Adrenal gland (tissue), 12 donors: ENCODE results near the gene SNPH. TPM values are rescaled to one million over a fixed set of nuclear protein-coding genes. Genes with fewer than 3 reads are reported as not detected.

Source experiments
- DNase-seq, 7 donors: peaks; one replicate each; pipeline ENCODE4 v3.0.0-alpha.2; 2019 to 2020
- H3K27ac ChIP-seq, 5 donors: fragments of 200-600 bp; sonication (generic) in 4 of 5; 1 replicate in 3 of 5; 2 replicates in 2 of 5; pipeline versions ENCODE4 v1.5.1 to v1.8.0; 2016 to 2020; ENCODE audit warnings: mild to moderate bottlenecking in 1 of 5
- H3K27me3 ChIP-seq: fragments of 200-600 bp; 2 replicates; pipeline ENCODE4 v1.8.0; 2021
- H3K36me3 ChIP-seq, 2 donors: fragments of 200-600 bp; replicated peaks in 1 of 2; 1 replicate in 1 of 2; 2 replicates in 1 of 2; pipeline versions ENCODE4 v1.5.1 to v1.8.0; 2018 to 2022
- H3K4me1 ChIP-seq, 2 donors: fragments of 200-600 bp; replicated peaks in 1 of 2; 1 replicate in 1 of 2; 2 replicates in 1 of 2; pipeline versions ENCODE4 v1.5.1 to v1.8.0; 2018 to 2021
- H3K4me3 ChIP-seq, 4 donors: fragments of 200-600 bp; sonication (generic) in 3 of 4; one replicate each; pipeline ENCODE4 v1.5.1; 2016 to 2018
- H3K9me3 ChIP-seq, 3 donors: fragments of 200-600 bp; sonication (generic) in 1 of 3; replicated peaks in 1 of 3; 1 replicate in 2 of 3; 2 replicates in 1 of 3; pipeline versions ENCODE4 v1.5.1 to v1.8.0; 2016 to 2021
- POLR2A ChIP-seq, 2 donors: fragments of 450-650 bp; IDR thresholded peaks; one replicate each; pipeline ENCODE4 v1.6.1; 2017; ENCODE audit warnings: antibody characterized with exemption in 2 of 2, mild to moderate bottlenecking in 2 of 2, moderate library complexity in 1 of 2
- WGBS, 4 donors: extraction: QIAGEN DNeasy Blood & Tissue Kit in 2 of 4; methylation state at CpG; one replicate each; pipeline versions ENCODE4 v1.1.5 to v1.1.7; 2013 to 2017; 5-methylcytosine and 5-hydroxymethylcytosine counted together
- intact Hi-C, 2 donors: fragments of 100-400 bp; cut with DNase I; formaldehyde crosslinking; loops; one replicate each; pipeline versions ENCODE4 v1.14.1 to v1.15.0; 2022 to 2023
- polyA plus RNA-seq, 3 donors: library from polyadenylated mRNA; stranded (reverse); fragments of 200-250 nt in 2 of 3; fragments of 350-450 nt in 1 of 3; fragmentation: Illumina TruSeq in 1 of 3; extraction: RNeasy Lipid Tissue Mini Kit (QIAGEN cat#74804) in 1 of 3; gene quantifications; one replicate each; pipeline ENCODE4 v1.2.3, GENCODE V29; 2013 to 2014
- total RNA-seq, 9 donors: library from RNA; depleted of rRNA in 4 of 9; stranded (reverse); fragments of >200 nt in 4 of 9; fragments of 120-200 nt in 1 of 9; fragmentation: NEBNext Ultra II Directional in 1 of 9; extraction: Animal tissue kit (Norgen Biotek cat#: 25700) in 1 of 9; gene quantifications; one replicate each; pipeline versions ENCODE4 v1.1.0 to v1.2.4, GENCODE V29; 2013 to 2023
- TF ChIP-seq, protein P1 (sequence below), 6 experiments: fragments of 450-650 bp in 4 of 6; fragments of 200-600 bp in 2 of 6; sonication (generic) in 1 of 6; IDR thresholded peaks; 1 replicate in 5 of 6; 2 replicates in 1 of 6; pipeline versions ENCODE4 v1.5.1 to v1.8.0; 2016 to 2021; ENCODE audit warnings: antibody characterized with exemption in 6 of 6, mild to moderate bottlenecking in 2 of 6, moderate library complexity in 1 of 6
- donor health status: healthy with polysubstance abuse.
- donor health status: Bipolar disorder and iron deficiency.
- donor health status: DM: yes; HTN: yes; CAD: no.
- donor health status: DM: no; HTN: no; CAD: no.
- donor health status: DM: no; HTN: no; CAD: no.
- donor health status: DM: yes; HTN: yes; CAD: no.

The SNPH gene
- total and polyA plus RNA-seq, 12 donors = 2.1 to 18.9 (median 5.8) TPM

DNA sequence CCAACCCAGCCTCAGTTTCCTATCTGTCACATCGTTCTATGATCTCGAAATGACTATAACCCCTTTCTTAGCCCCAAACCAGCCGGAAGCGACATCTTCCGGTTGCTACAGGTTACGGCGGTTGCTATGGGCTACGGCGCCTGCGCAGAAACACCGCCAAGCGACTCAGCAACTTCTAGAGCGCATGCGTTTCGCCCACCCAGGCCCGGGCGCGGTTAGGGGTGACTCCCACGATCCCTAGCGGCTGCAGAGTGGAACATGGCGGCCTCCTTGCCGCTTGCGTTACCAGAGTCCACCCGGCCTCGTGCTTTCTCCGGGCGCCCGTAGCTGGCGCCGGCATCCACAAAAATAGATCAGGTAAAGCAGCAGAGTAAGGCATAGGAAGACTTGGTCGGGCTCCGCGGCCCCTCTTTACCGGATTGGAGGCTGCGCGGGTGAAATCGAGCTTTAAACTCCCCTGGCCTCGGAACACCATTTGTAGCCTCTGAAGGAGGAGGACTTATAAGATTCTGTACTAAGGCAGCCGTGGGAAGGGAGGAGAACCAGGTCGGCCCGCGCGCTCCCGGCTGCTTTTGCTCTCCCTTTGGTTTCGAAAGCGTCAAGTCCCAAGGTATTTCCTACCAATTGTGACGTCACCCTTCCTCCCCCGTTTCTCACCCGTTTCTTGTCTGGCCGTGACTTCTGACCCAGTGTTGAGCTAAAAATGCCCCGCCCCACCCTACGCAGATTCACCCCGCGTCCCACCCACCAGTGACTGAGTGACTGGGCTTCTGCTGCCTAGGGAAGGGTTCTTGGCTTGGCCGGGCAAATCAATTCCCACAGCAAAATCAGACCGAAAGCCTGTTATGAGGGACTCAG is 59.3 kb downstream of the SNPH start:
- peak overlapping the region; percentile 92 to 100 (median 99) for H3K27ac ChIP-seq
- H3K27me3 ChIP-seq = no peaks in the 10 kb centered on the region
- H3K9me3 ChIP-seq = no peaks in the 10 kb centered on the region
- peaks cover 21 to 57% of the 10 kb centered on the region in 2 donors for H3K4me1 ChIP-seq
- intact Hi-C loops = loop anchor here in 1 of 2 donors (5.0 kb wide), 1 partner anchor 62 kb away; no protein-coding TSS in a partner anchor
- peak; percentile 97 to 99 (median 98) for DNase-seq
- WGBS, 4 donors = 0 to 1% (median 1%) methylated on average over 25 to 56 of the region's 56 CpGs
- TF ChIP-seq POLR2A (IDR thresholded peaks at IDR 0.05) = peak; percentile 95 to 96
- TF ChIP-seq, protein P1, sequence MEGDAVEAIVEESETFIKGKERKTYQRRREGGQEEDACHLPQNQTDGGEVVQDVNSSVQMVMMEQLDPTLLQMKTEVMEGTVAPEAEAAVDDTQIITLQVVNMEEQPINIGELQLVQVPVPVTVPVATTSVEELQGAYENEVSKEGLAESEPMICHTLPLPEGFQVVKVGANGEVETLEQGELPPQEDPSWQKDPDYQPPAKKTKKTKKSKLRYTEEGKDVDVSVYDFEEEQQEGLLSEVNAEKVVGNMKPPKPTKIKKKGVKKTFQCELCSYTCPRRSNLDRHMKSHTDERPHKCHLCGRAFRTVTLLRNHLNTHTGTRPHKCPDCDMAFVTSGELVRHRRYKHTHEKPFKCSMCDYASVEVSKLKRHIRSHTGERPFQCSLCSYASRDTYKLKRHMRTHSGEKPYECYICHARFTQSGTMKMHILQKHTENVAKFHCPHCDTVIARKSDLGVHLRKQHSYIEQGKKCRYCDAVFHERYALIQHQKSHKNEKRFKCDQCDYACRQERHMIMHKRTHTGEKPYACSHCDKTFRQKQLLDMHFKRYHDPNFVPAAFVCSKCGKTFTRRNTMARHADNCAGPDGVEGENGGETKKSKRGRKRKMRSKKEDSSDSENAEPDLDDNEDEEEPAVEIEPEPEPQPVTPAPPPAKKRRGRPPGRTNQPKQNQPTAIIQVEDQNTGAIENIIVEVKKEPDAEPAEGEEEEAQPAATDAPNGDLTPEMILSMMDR (IDR thresholded peaks at IDR 0.05) = peak in 5 of 6 experiments; percentile 36 to 68 (median 50)
- H3K4me3 ChIP-seq = peak overlapping the region; percentile 67 to 99 (median 75)
- H3K36me3 ChIP-seq = no peaks in the 10 kb centered on the region

DNA sequence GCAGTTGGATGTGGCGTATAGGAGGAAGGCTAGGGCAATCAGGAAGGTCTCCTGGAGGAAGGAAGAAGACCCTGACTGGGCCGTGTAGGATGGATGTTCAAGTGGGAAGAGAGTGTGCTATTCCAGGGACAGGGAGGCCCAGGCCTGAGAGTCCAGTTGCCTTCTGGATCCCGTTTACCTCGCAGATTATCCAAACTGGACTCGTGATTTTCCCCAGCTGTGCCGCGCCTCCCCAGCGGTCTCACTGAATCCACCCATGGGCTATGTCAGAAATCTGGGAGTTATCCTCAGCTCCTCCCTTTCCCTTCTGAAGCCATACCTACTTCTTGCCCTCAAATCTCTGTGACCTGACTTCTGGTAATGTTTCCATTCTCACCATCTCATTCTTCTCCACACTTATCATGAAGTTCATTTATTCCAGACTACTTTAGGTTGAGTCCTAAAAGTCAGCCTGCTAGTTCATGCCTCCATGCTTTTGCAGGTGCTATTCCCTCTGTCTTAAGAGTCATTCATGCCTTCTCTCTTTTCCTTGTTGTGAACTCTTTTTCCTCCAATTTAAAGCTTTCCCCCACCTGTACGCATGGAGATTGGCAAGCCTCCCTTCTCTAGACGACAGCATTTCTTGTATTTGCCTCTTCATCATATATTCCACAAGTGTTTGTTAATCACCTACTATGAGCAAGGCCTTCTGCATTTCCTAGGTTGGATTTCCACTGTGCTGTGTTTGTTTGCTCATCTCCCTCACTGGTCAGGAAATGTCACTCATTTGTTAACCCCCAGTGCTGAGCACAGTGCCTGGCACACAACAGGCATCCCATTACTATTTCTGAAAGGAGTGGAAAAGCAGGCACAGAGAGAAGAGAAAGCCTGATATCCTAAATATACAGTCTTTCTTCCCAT is 60.2 kb downstream of the SNPH start:
- peak in 5 of 7 donors; percentile 17 to 46 (median 39) for DNase-seq
- intact Hi-C loops = loop anchor here in 1 of 2 donors (5.0 kb wide), 1 partner anchor 61 kb away; no protein-coding TSS in a partner anchor
- 31 to 40% (median 34%) methylated on average over 10 of the region's 10 CpGs for WGBS, 4 donors
- H3K36me3 ChIP-seq = no peaks in the 10 kb centered on the region
- peak overlapping the region in 3 of 4 donors; percentile 70 to 99 (median 80) for H3K4me3 ChIP-seq
- H3K9me3 ChIP-seq = no peaks in the 10 kb centered on the region
- H3K4me1 ChIP-seq = peaks cover 24 to 62% of the 10 kb centered on the region in 2 donors
- no peaks in the 10 kb centered on the region for H3K27me3 ChIP-seq
- no peak for TF ChIP-seq POLR2A (IDR thresholded peaks at IDR 0.05)
- TF ChIP-seq, protein P1 (IDR thresholded peaks at IDR 0.05) = no peak
- H3K27ac ChIP-seq = peak overlapping the region; percentile 92 to 100 (median 99)

DNA sequence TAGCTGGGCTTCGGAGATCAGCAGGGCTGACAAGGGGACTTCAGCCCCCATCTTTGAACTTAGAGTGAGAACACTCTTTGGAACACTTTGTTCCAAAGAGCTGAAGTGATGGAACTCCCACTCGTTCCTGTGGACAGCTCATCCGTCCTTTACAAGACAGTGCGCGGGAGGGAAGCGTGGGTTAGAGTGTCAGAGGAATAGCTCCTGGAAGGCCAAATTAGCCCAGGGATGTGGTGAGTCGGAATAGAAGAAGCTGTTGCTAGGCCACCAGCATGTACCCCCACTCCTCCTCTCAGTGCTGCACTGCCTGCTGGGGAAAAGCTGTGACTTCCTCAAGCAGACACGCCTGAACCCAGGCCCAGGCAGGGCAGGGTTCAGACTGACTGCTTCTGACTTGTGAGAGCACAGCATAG is 61.2 kb downstream of the SNPH start:
- H3K9me3 ChIP-seq = no peaks in the 10 kb centered on the region
- TF ChIP-seq POLR2A (IDR thresholded peaks at IDR 0.05) = no peak
- TF ChIP-seq, protein P1 (IDR thresholded peaks at IDR 0.05) = no peak
- intact Hi-C loops = loop anchor here in 1 of 2 donors (5.0 kb wide), 1 partner anchor 60 kb away; no protein-coding TSS in a partner anchor
- H3K27ac ChIP-seq = peak overlapping the region; percentile 41 to 100 (median 99)
- WGBS, 4 donors = 56 to 76% (median 61%) methylated on average over 8 of the region's 8 CpGs
- H3K4me1 ChIP-seq = peaks cover 24 to 62% of the 10 kb centered on the region in 2 donors
- no peaks in the 10 kb centered on the region for H3K36me3 ChIP-seq
- peak in 6 of 7 donors; percentile 40 to 76 (median 50) for DNase-seq
- no peak overlapping the region for H3K4me3 ChIP-seq
- H3K27me3 ChIP-seq = no peaks in the 10 kb centered on the region
